NCI-H748 treated with DMSO at 0.1 percent for 48 hours (cell line): ENCODE results near the gene DNMBP.
"Not testable (repeated sequence)": the region's sequence is repeated elsewhere in the genome, so short reads cannot be mapped to it uniquely, and the experiment has no call there.

Experiments
- DNase-seq: peaks from one replicate; lab custom pipeline; 2025; lab: John Stamatoyannopoulos, UW

Gene DNMBP

DNA sequence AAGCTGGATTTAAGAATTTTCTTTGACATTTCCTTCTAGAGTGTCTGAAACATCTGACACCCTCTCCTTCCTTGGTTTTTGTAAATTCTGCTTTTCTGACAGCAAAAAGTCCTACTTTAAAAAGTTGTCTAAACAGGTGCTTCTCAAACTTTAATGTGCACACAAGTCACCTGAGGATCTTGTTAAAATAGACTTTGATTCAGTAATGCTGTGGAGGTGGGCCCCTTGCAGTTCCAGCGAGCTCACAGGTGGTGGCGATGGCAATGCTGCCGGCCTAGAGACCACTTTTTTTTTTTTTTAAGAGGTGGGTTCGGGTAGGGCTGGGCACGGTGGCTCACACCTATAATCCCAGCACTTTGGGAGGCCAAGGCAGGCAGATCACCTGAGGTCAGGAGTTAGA, 150.2 kb downstream of the DNMBP start:
- no peak for DNase-seq

DNA sequence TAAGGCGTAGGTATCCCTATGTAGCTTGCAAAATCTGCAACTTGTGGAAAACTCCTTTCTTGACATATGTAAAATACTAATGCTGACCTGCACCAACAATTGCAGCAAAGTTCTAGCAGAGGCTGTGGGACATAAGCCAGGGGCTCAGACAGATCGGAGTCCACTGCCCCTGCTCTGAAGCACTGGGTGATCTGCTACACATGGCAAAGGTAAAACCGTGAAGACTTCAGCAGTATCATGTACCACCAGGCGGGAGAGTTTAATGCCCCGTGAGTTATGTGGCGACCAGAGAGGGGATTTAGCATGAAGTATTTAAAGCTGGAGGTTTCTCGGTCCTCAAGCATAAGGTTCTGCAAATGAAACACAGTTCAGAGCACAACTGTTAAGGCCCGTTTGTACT, 150.9 kb downstream of the DNMBP start:
- DNase-seq: no peak

DNA sequence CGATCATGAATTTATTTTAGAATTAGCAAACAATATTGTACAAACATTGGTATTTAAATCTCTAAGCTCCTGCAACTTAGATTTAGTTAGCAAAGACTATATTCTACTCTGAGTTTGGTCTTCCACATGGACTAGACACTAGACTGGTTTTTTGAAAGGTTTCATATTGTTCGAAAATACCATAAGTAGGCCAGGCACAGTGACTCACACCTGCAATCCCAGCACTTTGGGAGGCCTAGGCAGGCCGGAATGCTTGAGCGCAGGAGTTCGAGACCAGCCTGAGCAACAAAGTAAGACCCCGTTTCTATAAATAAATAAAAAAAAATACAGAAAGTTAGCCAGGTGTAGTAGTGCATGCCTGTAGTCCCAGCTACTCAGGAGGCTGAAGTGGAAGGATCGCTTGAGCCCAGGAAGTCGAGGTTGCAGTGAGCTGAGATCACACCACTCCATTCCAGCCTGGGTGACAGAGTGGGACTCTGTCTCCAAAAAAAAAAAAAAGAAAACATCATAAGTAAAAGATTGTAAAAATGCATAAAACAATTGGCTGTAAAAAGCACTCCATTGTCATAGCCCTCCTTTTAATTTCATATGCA, 154.2 kb downstream of the DNMBP start:
- DNase-seq: no peak

DNA sequence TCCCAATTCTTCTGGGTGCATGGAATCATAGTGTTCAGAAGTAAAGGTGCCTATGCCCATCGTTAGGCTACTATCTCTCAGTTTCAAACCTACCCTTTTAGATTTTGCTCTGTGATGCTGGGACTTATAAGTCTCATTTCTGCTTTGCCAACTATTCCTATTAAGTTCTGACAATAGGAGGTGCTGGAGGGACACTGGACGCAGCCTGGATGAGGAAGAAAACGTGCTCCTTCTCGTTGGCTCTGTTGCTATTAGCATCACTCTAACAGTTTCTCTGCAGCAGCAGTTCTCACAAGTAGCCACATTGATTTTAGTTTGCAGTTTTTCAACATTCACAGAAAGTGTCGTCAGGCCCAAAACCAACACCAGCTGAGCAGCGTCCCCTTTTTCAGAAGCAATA, 154.9 kb downstream of the DNMBP start:
- no peak for DNase-seq

DNA sequence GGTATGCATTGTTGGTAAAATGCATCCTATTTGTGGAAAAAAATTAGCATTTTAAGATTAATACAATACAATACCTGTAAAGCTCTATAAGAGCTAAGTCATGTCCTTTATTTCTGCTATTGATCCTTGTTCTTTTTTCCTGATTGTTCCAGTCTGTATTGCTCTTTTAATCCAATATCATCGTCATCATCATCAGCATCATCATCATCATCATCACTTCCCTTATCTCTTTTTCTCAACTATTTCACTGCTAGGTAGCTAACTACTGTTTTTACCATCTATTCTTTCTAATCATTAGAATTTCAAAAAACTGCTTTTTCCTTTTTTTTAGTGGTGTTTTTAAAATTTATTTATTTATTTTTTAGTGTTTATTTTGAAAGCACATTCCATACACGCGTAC, 156.1 kb downstream of the DNMBP start:
- no peak for DNase-seq

DNA sequence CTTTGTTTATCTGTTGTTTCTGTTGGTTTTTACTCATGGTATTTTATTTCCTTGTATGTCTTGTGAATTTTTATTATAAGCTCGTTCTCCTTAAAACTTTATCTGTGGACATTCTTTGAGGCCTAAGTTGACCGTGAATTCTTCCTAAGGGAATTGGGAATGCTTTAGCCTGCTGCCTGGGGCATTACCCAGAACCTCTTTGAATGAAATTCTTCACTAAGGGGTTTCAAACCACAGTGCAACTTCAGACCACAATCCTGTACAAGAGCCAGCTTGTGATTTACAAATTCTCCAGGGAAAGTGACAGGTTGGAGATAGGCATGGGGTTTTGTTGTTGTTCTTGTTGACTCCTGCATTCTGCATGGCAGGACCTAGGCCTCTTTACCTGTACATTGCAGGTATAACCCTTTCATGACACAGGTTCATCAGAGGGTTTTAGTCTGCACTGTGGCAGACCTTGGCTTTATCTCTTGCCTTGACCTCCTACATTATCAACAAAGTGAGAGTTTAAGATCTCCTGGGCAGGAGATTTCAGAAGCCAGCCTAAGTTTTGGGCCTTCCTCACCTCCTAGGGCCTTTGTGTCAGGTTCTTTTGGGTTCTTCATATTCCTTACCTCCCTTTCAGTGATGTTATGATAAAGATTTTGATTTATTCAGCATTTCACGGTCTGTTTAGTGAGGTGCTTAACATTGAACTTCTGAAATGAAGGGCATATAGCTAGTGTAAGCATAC, 157.1 kb downstream of the DNMBP start:
- no peak for DNase-seq

DNA sequence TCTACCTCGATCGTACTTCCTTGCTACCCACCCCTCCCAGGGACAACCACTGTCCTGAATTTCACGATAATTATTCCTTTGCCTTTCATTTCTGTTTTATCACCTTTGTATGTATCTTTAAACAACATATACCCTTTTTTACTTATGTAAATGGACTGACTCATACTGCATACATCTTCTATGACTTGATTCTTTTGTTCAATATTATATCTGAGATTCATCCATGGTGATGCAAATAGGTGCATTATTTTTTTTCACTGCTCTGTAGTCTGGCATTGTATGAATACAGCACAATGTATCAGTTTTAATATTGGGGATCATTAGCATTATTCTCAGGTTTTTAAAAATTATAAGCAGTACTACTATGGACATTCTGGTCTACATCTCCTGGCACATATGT, 157.9 kb downstream of the DNMBP start:
- no peak for DNase-seq

DNA sequence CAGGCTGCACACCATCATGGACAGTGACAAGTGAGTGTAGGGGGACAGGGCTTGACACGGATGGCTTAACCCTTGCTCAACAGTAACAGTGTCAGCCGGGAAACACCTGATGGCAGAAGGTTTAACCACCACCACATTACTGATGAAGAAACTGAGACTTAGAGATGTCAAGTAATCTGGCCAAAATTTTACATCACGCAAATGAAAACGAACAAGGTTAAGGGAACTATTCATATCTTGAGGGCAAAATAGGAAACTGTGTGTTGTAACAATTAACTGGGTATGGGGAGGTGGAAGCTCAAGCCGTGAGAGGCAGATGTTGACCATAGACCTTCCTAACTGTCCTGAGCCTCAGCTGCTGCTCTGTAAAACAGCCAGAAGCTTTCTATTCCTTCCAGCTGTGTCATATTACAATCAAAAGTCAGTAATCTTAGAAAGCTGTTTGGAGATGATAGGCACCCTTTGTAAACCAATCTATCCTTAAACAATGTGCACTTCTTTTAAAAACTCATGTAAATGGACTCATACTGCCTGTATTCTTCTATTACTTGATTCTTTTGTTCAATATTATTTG, 158.9 kb downstream of the DNMBP start:
- no peak for DNase-seq

DNA sequence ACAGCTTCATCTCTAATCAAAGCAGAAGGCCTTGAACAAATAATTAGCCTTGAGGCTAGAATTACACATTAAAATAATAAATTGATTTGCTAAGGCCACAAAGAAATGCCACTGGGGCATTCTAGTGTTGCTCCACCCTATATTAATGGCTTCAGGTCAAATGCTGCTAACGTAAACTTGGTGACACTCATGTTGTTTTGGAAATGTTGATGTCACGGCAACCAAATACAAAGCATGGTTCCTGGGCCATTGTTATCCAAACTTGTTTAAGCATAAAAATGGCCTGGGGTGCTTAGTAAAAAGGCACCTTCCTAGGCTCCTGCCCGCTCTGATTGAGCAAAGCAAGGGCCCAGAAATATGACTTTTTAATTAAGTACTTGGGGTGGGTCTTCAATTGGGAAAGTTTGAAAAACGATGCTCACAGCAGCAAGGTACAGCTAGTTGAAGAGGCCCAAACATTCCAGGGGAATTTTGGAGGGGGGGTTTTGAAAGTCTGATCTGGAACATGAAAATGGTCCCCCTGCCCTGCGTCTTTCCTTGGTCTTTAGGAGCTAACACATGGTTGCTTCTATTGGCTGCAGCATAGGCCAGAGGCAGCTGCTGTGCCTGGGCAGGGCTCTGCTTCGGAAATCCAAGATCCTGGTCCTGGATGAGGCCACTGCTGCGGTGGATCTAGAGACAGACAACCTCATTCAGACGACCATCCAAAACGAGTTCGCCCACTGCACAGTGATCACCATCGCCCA, 159.6 kb downstream of the DNMBP start:
- no peak for DNase-seq

DNA sequence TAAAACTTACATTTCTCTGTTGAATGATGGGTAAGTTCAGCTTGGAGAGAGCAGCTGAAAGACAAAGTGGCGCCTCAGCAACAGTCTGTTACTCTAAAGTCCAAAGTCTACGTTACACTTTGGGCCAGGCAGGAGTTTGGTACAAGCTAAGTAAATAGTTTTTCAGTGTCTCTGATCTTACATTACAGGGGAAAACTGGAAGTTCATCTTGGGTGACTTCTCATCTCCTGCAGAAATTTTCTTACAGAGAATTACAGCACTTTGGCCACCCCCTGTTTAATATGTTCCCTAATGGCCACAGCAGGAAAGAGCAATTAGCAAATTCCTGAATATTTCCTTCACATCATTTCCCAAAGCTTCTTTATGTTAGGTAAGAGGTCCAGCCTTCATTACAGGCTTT, 160.2 kb downstream of the DNMBP start:
- no peak for DNase-seq

DNA sequence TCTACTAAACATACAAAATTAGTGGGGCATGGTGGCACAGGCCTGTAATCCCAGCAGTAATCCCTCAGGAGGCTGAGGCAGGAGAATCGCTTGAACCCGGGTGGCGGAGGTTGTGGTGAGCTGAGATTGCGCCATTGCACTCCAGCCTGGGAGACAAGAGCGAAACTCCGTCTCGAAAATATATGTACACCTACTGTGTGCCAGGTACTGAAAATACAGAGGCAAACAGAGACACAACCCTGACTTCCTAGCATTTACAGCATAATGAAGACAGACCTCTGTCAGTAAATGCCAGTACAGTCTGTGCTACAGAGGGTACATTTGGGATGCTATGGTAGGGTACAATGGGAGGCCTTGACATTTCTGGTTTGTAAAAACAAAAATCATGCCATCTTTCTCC, 160.7 kb downstream of the DNMBP start:
- DNase-seq: no peak

DNA sequence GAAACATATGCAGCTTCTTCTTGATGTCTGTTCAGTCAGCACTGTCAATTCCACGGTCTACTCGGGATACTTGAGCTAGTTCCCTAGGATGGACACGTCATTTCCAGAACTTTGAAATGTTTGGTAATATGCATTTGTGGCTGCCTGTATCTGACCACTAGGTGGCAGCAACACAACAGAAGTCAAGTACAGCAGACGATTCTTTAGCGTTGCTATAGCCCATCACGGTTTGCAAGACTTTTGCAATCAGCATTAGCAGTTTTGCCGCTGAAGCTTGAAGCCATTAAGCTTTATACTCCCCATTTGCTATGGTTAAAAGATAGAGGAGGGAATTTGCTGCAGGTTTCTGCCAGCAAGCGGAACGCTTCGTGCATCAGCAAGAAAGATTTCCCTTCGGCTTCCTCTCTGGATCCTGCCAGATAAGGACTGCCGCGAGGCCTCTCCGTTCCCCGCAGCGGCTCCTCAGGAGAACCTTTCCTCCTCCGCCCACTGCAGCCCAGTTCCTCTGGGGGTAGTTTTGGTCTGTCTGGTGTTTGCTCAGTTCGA, 163.8 kb downstream of the DNMBP start:
- DNase-seq: peak; percentile 46

DNA sequence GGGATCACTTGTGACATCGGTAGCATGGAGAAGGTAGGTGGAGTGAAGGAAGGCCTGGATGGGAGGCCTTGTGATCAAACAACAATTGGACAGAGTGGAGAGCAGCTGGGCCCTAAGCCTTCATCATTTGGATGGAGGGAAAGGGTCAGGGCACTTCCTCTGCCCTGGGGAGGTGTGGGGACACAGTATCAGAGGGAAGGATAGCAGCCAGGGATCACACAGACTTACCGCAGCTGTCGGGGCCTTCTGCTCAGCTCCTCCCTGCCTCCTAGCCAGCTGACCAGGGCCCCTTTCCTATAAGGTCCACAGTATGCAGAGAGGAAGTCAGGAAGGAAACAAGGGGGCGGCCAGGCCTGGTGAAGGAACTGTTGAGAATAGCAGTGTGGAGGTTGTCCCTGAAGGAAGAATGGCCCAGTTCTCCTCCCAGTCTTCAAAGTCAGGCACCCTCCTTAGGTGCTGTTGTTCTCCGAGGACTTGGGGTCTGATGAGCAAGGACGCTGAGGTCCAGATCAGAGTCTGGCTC, 165.3 kb downstream of the DNMBP start:
- DNase-seq: no peak

DNA sequence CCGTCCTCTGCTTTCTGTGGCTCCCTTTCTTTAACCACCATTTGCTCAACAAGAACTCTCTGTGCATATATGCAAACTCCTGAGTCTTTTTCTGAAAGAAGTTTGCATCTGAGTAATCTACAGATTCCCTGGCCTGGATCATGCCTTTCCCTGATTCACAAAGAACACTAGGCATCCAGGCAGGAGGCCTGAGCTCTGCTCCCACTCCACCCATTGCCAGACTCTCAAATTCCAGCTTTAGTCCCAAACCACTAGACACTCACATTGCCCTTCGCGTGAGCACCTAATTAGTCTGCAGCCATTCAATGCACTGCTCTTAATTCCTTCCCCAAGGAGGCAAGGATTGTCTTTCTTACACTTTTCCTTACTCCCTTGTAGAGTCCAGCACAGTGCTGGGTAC, 166.4 kb downstream of the DNMBP start:
- no peak for DNase-seq

DNA sequence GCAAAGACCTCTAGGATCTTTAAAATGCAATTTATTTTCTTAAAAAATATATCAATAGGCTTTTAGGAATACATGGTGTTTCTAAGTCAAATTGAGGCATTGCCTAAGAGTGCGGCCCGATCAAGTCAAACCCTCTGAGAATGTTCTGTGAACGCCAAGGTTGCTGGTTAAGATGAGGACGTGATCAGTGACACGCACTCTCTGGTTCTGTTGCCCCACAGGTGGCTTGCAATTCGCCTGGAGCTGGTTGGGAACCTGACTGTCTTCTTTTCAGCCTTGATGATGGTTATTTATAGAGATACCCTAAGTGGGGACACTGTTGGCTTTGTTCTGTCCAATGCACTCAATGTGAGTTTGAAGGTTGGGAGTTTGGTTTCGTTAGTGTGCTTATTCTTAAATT, 168.0 kb downstream of the DNMBP start:
- DNase-seq: no peak

DNA sequence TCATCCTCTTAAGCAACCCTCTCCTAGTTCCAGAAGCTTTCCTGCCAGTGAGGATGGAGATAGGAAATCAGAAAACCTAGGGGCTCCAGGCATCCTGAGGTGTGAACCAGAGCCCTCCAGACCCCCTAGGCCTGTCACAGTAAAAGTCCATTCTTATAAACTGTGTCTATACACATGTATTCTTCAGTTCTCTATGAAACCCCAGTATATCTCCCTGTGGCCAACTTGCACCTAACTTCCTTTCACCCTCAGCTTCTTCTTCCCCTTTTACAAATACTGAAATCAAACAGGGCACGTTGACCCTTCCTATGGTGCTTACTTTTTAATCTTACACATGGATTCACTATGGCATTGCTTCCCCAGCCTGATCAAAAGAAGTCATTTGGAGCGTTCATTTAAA, 168.9 kb downstream of the DNMBP start:
- DNase-seq: not testable (repeated sequence)

DNA sequence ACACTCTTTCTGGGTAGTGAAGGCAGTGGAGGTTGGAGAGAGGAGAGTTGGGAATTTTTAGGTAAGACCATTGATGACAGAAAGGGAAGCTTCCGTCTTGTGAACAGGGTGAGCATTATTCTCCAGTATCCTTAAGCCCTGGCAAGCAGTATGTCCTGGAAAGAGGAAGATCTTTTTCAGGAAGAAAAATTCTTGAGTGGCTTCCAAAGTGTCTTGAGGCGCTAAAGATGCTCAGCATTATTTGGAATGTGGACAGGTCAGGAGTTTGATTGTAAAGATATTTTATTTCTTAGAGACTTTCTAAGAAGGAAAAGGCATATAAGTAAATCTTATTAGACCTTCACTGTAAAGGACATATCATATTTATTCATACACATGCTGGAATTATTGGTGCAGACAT, 173.0 kb downstream of the DNMBP start:
- no peak for DNase-seq

DNA sequence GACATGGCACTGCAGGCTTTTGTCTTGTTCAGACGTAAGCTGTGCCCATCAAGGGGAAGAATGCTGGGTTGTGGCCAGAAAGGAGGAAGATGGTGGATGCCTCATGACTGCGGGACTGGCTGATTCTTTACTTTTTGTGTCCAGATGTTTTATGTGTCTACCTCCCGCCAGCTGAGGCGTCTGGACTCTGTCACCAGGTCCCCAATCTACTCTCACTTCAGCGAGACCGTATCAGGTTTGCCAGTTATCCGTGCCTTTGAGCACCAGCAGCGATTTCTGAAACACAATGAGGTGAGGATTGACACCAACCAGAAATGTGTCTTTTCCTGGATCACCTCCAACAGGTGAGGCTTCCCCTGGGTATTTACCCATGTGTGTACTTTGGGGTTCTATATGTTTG, 173.8 kb downstream of the DNMBP start:
- no peak for DNase-seq

DNA sequence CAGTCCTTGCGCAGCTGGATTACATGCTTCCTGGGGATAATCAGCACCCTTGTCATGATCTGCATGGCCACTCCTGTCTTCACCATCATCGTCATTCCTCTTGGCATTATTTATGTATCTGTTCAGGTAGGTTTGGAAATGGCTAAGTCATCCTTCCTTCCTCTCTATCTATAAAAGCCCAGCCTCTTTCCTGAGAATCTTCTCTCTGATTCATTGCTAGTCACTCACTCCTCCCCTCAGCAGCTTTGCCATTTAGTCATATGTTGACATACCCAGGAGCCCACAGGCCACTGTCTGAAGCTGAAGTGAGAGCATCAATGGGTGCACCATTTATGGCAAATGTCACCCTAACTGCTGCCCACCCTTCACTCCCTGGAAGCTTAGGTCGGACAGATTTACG, 175.3 kb downstream of the DNMBP start:
- no peak for DNase-seq

DNA sequence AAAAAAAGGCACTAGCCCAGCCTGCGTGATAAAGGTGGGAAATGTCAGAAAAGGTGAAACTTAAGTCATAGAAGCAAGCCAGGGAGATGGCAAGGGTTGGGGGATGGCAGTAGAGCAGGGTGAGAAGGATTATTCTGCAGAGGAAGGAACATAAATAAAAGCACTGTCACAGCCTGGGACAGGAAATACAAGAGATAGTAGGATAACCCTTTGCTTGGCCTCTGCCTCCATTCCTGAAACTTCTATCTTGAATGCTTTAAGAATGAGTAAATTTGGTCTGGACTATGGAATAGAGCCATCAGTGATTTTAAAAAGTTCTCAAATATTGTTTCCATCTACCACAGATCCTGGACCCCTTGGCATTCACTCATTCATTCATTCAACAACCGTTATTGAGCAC, 177.3 kb downstream of the DNMBP start:
- DNase-seq: no peak

DNA sequence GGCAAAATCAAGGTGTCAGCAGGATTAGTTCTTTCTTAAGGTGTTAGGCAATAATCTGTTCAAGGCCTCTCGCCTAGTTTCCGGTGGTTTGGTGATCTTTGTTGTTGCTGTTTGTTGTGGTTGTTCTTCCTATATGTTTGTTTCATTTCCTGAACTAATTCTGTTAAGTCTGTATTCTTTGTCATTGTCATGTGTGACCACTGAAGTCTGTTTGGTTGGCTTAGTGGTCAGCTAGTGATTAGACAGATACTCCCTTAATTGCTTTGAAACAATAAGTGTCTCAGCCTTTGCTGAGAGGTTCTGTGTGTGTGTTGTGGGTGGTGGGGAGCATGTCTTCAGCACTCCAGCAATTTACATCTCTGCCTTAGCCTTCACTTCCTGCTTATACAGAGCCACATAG, 181.3 kb downstream of the DNMBP start:
- no peak for DNase-seq

DNA sequence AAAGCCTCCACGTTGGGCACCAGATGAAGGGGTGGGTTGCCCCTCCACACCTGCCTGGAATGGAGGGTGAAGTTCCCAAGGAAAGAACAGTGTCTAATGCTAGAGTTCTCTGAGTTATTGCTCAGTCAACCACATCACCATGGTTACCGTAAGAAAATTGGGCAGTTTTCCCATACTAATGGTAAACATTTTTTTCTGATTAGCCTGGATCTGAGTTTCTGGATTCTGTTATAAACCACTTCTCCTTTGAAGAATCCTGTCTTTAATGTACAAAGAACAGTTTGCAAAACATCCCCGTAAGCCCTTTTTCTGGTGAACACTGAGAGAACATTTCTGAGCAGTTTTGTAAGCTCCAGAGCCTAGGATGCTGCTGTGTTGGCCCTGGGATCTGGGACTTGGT, 181.8 kb downstream of the DNMBP start:
- no peak for DNase-seq
